AG04449 (cell line): ENCODE results near the gene RNF114.
"Not testable (repeated sequence)": the region's sequence is repeated elsewhere in the genome, so short reads cannot be mapped to it uniquely, and the experiment has no call there.

Experiments used
- CTCF ChIA-PET: fragments of 350-600 bp; formaldehyde crosslinking; extraction: SDS; loops from one replicate; lab custom pipeline; 2021; ENCODE audit warnings: antibody characterized with exemption; lab: Yijun Ruan, JAX
- POLR2A ChIA-PET: fragments of 400-600, 350-600 bp; formaldehyde crosslinking; extraction: SDS; loops from one replicate; lab custom pipeline; 2020; ENCODE audit warnings: antibody characterized with exemption, inconsistent platforms; lab: Yijun Ruan, JAX
- DNase-seq: peaks from one replicate; pipeline ENCODE4 v3.0.0-alpha.2; 2010; ENCODE audit warnings: low read depth, low spot score
- H3K4me3 ChIP-seq: 2 replicates; pipeline ENCODE4 v1.5.1; 2011; ENCODE audit warnings: low read depth, mild to moderate bottlenecking, control low read depth, low read length
- TF ChIP-seq, protein P1 (sequence below): IDR thresholded peaks from one replicate; pipeline ENCODE4 v1.5.1; 2011; ENCODE audit warnings: mild to moderate bottlenecking, moderate library complexity, low read length, control low read depth, inconsistent platforms; ENCODE audit not compliant: insufficient read depth; ENCODE audit errors: missing control alignments

RNF114 gene

DNA sequence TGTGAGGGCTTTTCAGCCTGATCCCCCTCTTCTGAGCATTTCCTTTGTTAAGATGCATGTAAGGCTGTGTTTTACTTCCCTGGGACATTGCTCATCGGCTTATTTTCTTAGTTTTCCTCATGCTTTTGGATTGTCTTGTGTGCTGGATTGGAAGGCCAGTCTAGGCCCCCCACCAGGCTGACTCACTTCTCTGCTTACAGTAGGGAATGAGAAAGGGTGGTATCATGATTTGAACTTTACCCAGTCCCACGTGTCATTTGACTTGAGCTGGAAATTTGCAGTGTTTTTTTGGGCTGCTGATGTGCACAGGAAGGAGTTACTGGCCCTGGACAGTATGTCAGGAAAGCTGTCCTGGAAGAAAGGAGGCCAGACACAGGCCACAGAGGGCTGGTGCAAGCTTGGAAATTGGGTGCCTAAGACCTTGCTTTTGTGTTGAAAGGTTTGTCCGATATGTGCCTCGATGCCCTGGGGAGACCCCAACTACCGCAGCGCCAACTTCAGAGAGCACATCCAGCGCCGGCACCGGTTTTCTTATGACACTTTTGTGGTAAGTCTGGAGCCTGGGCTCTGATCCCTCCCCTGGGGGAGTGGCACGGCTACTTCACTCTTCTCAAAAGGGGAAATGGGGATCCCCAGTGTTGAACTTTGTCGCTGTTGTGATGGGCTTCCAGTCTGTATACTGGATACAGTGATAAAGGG is 12.8 kb downstream of the RNF114 start:
- CTCF ChIA-PET = interaction anchor here (1.1 to 1.6 kb wide), 4 partner anchors 17 to 123 kb away, joined by 3 to 6 read pairs (median 4); no protein-coding TSS in a partner anchor
- H3K4me3 ChIP-seq = no peak overlapping the region
- peak; percentile 79 for DNase-seq
- POLR2A ChIA-PET = interaction anchor here (1.3 kb wide), 1 partner anchor 12 kb away, joined by 5 read pairs; the partner anchor contains the start of gene RNF114
- TF ChIP-seq, protein P1, sequence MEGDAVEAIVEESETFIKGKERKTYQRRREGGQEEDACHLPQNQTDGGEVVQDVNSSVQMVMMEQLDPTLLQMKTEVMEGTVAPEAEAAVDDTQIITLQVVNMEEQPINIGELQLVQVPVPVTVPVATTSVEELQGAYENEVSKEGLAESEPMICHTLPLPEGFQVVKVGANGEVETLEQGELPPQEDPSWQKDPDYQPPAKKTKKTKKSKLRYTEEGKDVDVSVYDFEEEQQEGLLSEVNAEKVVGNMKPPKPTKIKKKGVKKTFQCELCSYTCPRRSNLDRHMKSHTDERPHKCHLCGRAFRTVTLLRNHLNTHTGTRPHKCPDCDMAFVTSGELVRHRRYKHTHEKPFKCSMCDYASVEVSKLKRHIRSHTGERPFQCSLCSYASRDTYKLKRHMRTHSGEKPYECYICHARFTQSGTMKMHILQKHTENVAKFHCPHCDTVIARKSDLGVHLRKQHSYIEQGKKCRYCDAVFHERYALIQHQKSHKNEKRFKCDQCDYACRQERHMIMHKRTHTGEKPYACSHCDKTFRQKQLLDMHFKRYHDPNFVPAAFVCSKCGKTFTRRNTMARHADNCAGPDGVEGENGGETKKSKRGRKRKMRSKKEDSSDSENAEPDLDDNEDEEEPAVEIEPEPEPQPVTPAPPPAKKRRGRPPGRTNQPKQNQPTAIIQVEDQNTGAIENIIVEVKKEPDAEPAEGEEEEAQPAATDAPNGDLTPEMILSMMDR = no peak

DNA sequence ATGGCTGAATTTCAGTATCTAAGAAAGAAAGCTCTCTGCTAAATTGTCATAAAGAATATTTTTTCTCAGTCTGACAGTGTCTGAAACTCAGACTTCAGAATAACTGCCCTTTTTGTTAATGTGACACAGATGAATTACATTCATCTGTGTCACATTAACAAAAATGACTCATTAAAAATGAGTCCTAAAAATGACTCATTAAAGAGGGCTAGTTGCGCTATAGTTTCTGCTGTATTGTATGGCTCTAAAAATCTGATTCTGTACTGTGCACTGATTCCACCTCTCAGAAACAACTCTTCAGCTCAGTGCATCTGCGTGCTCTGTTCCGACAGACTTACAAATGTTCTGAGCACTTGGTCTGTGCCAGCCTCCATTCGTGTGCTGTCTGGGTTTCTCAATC is 15.0 kb downstream of the RNF114 start:
- no peak for DNase-seq
- ChIA-PET POLR2A (interaction anchor here (1.0 to 1.1 kb wide), 2 partner anchors 23 to 37 kb away, joined by 3 read pairs; no protein-coding TSS in a partner anchor), CTCF (interaction anchor here (1.0 to 6.7 kb wide), 5 partner anchors 13 to 134 kb away, joined by 4 to 44 read pairs (median 7); no protein-coding TSS in a partner anchor)
- TF ChIP-seq, protein P1 = no peak
- H3K4me3 ChIP-seq = no peak overlapping the region

DNA sequence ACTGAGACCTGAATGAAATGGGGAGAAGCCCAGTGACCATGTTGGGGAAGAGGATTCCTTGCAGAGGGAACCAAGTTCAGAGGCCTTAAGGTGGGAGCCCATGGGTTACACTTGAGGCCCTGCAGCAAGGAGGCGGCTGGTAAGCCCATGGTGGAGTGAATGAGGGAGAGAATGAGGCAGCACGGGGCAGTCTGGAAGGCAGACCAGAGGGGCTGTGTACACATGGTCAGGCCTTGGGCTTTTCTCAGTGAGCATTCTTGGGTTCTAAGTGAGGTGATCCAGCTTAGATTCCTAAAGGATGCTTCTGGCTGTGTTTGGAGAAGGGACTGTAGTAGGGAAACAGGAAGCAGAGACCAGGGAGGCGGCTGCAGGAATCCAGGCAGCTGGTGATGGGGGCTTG is 19.0 kb downstream of the RNF114 start:
- H3K4me3 ChIP-seq = no peak overlapping the region
- ChIA-PET POLR2A (interaction anchor here (0.5 kb wide), 1 partner anchor 285 kb away, joined by 3 read pairs; no protein-coding TSS in a partner anchor), CTCF (interaction anchor here (0.7 to 6.7 kb wide), 2 partner anchors 24 to 116 kb away, joined by 3 to 44 read pairs; no protein-coding TSS in a partner anchor)
- DNase-seq = no peak
- TF ChIP-seq, protein P1 = no peak

DNA sequence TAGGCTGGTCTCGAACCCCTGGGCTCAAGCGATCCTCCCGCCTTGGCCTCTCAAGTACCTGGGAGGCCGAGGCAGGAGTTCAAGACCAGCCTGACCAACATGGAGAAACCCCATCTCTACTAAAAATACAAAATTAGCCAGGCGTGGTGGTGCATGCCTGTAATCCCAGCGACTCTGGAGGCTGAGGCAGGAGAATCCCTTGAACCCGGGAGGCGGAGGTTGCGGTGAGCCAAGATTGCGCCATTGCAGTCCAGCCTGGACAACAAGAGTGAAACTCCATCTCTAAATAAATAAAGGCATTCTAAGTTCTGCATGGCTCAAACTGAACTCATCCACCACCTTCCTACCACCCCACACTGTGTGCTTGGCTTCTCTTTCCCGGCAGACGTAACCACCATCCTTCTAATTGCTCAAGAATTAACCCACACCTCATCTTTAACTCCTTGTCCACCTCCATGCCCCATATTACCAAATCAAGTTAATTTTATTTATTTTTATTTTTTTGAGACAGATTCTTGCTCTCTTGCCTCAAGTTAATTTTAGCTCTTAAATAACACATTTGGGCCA is 19.7 kb downstream of the RNF114 start:
- CTCF ChIA-PET = interaction anchor here (1.1 to 6.7 kb wide), 3 partner anchors 23 to 129 kb away, joined by 3 to 44 read pairs (median 13); no protein-coding TSS in a partner anchor
- H3K4me3 ChIP-seq, POLR2A ChIA-PET, DNase-seq: not testable (repeated sequence)

DNA sequence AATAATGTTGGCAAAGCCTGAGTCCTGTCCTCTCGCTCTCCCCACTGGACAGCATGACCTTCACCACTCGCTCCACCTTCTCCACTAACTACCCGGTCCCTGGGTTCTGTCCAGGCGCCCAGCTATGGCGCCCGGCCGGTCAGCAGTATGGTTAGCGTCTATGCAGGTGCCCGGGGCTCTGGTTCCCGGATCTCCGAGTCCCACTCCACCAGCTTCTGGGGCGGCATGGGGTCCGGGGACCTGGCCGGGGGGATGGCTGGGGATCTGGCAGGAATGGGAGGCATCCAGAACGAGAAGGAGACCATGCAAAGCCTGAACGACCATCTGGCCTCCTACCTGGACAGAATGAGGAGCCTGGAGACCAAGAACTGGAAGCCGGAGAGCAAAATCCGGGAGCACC is 20.5 kb downstream of the RNF114 start:
- ChIA-PET POLR2A (no interaction called here), CTCF (interaction anchor here (1.1 to 6.7 kb wide), 3 partner anchors 23 to 128 kb away, joined by 3 to 44 read pairs (median 13); no protein-coding TSS in a partner anchor)
- TF ChIP-seq, protein P1 = no peak
- no peak overlapping the region for H3K4me3 ChIP-seq
- no peak for DNase-seq

DNA sequence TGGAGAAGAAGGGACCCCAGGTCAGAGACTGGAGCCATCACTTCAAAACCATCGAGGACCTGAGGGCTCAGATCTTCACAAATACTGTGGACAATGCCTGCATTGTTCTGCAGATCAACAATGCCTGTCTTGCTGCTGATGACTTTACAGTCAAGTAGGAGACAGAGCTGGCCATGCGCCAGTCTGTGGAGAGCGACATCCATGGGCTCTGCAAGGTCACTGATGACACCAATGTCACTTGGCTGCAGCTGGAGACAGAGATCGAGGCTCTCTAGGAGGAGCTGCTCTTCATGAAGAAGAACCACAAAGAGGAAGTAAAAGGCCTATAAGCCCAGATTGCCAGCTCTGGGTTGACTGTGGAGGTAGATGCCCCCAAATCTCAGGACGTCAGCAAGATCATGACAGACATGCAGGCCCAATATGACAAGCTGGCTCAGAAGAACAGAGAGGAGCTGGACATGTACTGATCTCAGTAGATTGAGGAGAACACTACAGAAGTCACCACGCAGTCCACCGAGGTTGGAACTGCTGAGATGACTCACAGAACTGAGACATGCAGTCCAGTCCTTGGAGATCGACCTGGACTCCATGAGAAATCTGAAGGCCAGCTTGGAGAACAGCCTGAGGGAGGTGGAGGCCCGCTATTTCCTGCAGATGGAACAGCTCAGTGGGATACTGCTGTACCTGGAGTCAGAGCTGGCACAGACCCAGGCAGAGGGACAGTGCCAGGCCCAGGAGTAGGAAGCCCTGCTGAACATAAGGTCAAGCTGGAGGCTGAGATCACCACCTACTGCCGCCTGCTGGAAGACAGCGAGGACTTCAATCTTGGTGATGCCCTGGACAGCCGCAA is 21.1 kb downstream of the RNF114 start:
- POLR2A ChIA-PET, DNase-seq, H3K4me3 ChIP-seq: not testable (repeated sequence)
- CTCF ChIA-PET = interaction anchor here (1.2 to 2.4 kb wide), 2 partner anchors 22 to 114 kb away, joined by 3 to 13 read pairs; no protein-coding TSS in a partner anchor
